Activated gamma-delta T cell (primary cell): ENCODE results near the gene XIRP1.

Experiments used
- DNase-seq: peaks from one replicate; lab custom pipeline; 2025; lab: John Stamatoyannopoulos, UW

The XIRP1 gene

DNA sequence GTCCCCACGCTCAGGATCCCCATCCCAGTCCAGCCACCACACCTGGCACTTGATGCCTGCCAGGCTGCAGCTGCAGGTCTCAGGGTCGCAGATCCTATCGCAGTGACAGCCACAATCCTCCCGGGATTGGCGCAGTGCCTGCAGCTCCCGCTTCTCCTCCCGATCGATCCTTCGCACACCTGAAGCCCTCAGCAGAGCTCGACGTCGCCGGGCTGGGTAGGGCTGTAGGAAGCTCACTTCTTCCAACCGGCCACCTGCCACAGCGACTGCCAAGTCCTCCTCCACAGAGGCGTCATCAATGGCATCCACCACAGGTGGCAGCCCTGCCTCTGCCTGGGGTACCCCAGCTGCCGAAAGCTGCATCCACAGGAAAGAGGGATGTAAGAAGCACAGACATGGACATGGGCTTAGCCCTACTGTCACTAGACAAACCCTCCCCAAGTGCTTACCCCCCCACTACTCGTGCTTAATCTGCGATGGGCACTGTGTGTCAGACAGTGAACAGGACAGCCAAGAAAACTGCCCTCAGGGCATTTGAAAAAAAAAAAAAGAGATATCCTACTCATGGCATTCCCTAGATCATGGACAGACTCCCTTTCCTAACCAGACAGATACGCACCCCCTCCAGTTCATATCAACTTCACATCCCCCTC is 48.2 kb downstream of the XIRP1 start:
- no peak for DNase-seq

DNA sequence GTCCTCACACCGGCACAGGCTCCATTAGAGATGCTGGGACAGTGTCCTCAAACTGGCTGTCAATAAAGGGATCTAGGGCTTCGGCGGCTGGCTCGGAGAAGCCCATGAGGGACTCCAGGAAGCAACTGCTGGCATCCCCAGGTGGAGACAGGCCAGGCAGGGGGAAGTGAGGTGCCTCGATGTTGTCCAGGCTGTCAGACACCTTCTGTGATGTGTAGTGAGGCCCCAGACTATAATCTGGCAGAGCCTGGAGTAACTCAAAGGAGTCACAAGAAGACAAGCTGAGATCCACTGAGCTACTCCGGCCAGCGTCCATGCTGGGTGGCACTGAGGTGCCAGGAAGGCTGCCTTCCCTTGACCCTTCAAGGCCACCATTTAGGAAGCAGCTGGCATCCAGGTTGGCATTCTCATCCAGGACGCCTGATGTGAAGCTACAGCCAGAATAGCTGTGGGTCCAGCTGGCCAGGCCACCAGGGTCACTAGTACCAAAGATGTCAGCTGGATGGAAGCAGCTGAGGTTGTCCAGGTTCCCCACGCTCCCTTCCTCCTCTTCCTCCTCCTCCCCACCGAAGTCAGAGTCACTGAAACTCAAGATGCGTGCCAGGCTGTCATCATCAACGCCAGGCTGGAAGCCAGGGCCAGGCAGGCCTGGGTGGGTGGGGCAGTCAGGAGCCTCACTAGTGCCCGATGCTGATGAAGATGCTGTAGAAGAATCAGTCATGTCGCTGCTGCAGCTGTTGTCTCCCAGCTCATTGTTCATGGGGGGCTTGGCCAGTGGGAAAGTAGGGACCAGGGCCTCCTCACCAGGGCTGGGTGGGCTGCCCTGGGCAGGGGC is 49.1 kb downstream of the XIRP1 start:
- DNase-seq, result no peak

DNA sequence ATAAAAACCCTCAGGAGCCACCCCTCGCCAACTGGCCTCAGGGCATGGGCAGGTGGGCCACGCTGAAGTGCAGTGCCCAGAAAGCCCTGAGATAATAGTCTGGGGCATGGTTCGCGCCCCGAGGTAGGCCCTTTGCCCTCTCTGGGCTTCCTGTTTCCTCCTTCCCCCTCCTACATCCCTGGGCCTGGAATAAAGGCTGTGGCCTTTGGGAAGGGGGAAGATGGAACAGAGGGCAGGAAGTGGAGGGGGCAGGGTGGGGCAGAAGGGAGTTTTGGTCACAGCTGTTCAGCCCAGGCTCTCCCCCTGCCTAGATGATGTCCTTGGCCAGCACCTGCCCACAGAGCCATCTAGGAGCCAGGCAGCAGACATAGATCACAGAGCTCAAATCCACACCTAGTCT is 50.3 kb downstream of the XIRP1 start:
- no peak for DNase-seq

DNA sequence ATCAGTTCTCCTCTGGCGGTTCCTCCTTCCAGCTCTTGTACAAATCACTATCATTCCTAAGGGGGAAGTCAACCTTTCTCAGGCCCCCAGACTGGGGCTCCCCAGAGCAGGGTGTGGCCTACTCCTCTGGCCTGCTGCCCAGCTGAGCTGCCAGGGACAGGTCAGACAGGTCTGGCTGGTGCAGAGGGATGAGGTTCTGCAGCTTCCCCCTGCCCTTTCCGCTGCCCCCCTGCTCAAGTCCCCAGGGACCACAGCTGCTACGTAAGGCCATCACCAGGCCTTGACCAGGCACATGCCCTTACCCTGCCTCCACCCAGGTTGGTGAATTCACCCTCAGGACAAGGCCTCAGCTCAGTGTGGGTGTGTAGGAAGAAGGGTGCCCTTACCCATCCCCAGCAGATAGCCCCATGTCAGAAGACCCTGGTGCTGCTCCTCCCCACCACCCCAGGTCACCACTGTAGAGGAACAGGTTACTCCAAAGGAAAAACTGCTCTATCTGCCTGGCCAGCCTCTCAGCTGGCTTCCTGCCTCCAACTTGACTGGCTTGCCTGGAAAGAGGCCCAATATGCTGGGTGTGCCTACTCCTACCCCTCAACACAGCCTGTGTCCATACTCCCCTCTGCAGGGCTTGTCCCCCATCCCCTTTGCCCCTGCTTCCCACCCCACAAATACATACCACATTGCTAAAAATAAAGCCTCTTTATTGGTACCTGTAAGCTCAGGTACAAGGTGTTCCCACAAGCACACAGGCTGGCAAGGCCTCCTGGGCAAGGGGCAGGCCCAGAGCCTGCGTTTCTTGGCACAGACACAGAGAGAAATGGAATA is 51.0 kb downstream of the XIRP1 start:
- no peak for DNase-seq

DNA sequence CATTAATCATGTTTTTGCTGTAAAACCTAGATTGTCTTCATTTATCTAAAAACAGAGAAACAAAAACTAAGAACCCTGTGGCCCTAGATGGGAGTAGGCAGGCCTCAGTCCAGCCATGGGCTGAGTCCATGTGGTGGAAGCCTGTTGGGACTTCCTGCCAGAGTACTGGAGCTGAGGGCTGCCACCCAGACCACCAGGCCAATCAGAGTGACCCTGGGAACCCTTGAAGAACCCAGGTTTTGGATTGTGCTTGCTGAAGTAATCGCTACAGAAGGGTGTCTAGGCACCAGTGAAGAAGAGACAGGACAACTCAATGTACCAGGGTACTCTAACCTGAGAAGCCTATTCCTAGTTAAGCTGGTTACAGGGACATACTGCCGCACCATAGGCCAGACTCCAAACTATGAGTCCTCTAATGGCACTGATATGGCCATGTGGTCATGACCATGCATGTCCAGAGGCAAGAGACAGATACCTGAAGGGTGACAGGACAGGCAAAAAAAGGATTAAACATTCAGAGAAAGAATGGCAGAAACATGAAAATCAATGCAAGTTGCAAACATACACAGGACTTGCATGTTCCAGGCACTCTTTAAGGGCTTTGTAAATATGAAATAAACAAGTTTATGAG is 51.9 kb downstream of the XIRP1 start:
- no peak for DNase-seq

DNA sequence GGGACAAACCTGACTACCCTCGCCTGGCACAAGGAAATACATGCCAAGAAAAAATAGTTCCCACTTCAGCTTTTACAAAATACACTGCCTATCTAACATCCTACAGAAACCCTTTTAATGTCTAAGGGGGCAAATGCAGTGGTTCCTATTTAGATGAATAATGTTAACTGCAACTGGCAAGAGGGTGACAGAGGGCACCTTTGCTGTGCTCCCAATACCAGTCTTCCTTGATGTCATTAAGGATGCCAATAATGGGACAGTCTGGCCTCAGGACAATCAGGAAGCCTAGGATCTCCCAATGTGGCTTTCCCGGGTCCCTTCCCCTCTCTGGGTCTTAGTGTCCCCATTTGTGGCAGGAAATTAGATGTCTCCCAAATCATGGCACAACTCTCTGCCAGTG is 53.0 kb downstream of the XIRP1 start:
- DNase-seq, result no peak

DNA sequence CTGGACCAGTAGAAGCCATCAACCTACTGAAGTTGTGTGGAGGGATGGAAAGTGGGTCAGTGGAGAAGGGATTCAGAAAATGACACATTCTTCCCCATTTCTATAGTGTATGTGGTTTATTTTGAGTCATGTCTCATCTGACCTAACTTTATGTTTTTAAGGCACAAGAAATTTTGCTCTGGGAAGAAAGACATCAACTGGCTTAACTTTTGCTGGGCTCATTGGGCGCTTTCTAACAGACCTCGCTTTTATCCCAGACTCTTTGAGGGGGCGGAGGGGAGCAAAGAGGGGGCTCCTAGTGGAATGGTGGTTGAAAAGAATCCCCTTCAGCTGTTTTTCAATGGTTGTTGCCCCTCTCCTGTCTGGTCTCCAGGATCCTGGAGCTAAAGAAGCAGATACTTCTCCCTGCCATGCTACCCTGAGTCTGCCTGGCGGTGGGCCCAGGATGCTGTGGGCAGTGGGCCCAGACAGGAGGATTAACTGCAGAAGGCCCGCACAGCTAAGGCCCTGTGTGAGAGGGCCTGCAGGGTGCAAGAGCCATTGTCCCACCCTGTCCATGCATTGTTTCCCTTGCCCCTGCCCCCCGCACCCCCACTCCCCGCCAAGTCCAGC is 53.5 kb downstream of the XIRP1 start:
- DNase-seq, result no peak

DNA sequence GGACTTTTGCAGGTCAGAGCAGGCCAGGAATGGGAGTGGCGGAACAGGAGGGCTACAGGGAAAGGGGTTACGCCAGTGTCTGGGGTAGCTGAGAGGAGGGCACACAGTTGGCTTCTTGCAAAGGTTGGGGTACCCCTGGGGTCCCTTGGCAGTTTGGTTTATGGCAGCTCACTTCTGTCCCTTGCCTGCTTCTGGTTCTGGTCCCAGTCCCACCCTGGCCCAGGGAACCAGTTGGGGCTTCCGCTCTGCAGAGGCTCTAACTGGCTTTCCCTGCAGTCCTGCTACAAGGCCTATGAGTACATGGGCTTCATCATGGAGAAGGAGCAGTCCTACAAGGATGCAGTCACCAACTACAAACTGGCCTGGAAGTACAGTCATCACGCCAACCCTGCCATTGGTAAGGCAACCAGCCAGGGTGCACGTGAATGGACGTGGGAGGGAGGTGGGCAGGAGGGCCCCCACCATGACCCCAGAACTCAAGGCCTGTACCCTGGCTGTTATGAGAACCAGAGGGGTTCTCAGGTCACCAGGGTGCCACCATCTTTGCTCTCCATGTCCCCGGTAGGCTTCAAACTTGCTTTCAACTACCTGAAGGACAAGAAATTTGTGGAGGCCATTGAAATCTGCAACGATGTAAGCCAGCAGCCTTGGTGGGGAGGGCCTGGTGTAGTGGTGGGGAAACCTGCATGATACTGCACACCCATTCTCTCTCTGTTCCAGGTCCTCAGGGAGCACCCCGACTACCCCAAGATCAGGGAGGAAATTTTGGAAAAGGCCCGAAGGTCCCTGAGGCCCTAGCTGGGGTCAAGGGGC is 54.2 kb downstream of the XIRP1 start:
- DNase-seq, result no peak

DNA sequence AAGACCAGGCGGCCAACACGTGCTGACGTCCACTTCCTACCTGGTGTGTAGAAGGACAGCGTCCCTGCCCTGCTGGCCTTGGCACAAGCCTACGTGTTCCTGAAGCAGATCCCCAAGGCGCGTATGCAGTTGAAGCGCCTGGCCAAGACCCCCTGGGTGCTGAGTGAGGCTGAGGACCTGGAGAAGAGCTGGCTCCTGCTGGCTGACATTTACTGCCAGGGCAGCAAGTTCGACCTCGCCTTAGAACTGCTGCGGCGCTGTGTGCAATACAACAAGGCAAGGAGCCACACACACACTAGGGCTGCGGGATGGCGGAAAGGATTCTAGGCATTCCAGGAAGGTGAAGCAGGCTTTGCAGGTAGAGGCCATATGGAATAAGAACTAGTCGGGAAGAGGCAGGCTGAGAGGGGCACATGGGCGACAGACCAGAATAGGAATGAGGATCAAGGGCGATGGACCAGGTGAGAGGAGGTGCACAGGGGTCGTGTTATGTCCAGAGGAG is 54.9 kb downstream of the XIRP1 start:
- no peak for DNase-seq

DNA sequence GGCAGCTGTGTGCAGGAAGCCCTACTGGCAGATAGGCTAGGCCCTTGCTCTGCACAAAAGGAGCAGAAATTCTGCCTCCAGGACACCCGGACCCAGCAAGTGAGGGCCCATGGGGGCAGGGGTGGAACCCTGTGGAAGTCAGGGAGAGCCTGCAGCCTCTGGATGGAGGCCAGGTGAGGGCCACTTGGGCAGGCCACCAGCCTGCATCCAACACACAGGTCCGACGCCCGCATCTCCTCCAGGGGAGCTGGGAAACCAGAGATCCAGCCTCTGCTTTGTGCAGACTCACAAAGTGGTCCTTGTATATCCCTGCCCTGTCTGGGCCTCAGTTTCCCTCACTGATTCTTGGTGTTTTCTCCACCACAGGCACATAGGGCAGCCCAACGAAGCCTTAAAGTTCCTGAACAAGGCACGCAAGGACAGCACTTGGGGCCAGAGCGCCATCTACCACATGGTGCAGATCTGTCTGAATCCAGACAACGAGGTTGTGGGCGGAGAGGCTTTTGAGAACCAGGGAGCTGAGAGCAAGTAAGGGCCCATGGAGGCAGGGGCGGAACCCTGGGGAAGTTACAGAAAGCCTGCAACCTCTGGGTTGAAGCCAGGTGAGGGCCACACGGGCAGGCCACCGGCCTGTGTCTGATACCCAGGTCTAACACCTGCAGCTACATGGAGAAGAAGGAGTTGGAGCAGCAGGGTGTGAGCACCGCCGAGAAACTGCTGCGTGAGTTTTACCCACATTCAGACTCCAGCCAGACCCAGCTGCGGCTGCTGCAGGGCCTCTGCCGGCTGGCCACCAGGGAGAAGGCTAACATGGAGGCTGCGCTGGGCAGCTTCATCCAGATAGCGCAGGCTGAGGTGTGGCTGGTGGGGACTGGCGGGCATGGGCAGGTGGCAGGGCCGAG is 55.6 kb downstream of the XIRP1 start:
- DNase-seq, result no peak

DNA sequence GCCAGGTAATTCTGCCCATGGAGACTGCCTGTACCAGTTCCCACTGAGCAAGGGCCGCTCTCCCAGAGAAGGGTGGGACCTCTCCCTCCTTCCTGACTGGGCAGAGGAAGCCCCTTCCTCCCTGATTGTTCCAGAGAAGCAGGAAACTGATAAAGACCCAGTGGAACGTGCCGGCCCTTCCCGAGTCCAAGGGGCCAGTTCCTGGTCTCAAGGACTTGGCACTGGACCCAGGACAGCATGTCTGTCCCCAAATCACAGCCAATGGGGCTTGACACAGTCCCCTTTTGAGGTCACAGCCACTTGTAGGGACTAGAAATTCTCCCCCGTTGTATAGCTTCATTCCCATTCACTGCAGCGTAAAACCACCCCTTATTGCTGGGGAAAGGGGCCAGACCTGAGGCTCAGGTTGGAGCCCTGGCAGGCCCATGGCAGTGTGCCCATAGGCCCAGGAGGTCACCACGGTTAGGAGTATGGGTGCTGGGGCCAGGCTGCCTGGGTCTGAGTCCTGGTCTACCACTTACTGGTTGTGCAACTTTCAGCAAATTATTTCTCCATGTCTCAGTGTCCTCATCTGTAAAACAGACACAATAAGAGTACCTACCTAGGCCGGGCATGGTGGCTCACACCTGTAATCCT is 57.1 kb downstream of the XIRP1 start:
- DNase-seq, result no peak

DNA sequence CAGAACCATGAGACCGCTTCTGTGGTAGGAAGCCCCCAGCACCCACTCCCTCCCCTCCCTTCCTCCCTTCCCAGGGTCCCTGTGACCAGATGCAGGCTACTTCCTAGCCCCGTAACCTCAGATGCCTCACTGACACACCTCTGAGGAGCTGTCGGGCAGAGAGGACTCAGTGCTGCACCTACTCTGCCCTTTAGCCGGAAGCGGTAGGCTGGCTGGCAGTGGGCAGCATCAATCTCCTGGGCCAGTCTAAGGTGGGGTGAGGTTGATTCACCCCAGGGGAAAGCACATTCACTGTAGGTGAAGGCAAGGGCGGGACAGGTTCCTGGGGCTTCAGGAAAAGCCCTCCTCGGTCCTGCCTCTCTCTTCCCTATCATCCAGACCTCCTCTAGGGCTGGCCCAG is 58.1 kb downstream of the XIRP1 start:
- no peak for DNase-seq

DNA sequence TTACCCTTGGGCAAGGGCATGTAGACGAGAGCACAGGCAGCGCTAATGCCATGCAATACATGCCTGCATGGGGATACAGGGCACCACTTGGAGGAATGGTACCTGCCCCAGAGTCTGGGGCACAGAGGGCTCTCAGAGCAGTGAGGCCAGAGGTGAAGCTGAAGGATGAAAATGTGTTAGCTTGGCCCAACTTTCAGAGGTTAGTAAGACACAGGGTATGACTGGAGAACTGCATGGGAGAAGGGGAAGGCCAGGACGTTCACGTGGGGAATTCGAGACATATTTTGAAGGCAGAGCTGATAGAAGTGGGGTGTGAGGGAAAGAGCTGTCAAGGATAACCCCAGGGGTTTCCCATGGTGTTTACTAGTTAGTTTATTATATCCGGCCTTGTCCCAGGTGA is 58.6 kb downstream of the XIRP1 start:
- no peak for DNase-seq
